ENCODE results near the gene GRP. TPM values are rescaled to one million over a fixed set of nuclear protein-coding genes. Genes with fewer than 3 reads are reported as not detected.

The GRP gene
- not detected in 2 replicates for total RNA-seq (2014; rRNA removed; shearing (Covaris generic))

GRCh38 chr18:59219672-59220163 lies at the start of gene GRP:
Gene GRP, plus strand, starts transcription at chr18:59220158. Its CDS starts 108 bp downstream, at chr18:59220266.
- no peak for DNase-seq (ENCODE audit: low spot score)

- no peak for DNase-seq (ENCODE audit: low spot score)
These were observed 47.2 kb upstream of the GRP start for GRCh38 chr18:59172664-59173249.

- no peak for DNase-seq (ENCODE audit: low spot score)
These were observed 42.5 kb upstream of the GRP start for GRCh38 chr18:59177485-59177884.

GRCh38 chr18:59180150-59180845 lies 39.7 kb upstream of the GRP start:
- peak; percentile 23 for DNase-seq (ENCODE audit: low spot score)

- DNase-seq (ENCODE audit: low spot score), result no peak
These were observed 37.3 kb upstream of the GRP start for GRCh38 chr18:59182673-59183072.

GRCh38 chr18:59189008-59189407 lies 30.9 kb upstream of the GRP start:
- DNase-seq (ENCODE audit: low spot score), result no peak

- no peak for DNase-seq (ENCODE audit: low spot score)
These were observed 30.2 kb upstream of the GRP start for GRCh38 chr18:59189746-59190145.

GRCh38 chr18:59196161-59196725 lies 23.7 kb upstream of the GRP start:
- no peak for DNase-seq (ENCODE audit: low spot score)

GRCh38 chr18:59197636-59198035 lies 22.3 kb upstream of the GRP start:
- no peak for DNase-seq (ENCODE audit: low spot score)

GRCh38 chr18:59198215-59198614 lies 21.7 kb upstream of the GRP start:
- no peak for DNase-seq (ENCODE audit: low spot score)

GRCh38 chr18:59200787-59201186 lies 19.2 kb upstream of the GRP start:
- no peak for DNase-seq (ENCODE audit: low spot score)

GRCh38 chr18:59202258-59202820 lies 17.6 kb upstream of the GRP start:
- no peak for DNase-seq (ENCODE audit: low spot score)

GRCh38 chr18:59207506-59207905 lies 12.5 kb upstream of the GRP start:
- DNase-seq (ENCODE audit: low spot score), result no peak

GRCh38 chr18:59208602-59209125 lies 11.3 kb upstream of the GRP start:
- no peak for DNase-seq (ENCODE audit: low spot score)

GRCh38 chr18:59210299-59210698 lies 9.7 kb upstream of the GRP start:
- no peak for DNase-seq (ENCODE audit: low spot score)

GRCh38 chr18:59211629-59212028 lies 8.3 kb upstream of the GRP start:
- DNase-seq (ENCODE audit: low spot score), result no peak

- no peak for DNase-seq (ENCODE audit: low spot score)
These were observed 1.9 kb upstream of the GRP start for GRCh38 chr18:59218018-59218417.

GRCh38 chr18:59220164-59220783 lies 316 bp downstream of the GRP start:
- no peak for DNase-seq (ENCODE audit: low spot score)

GRCh38 chr18:59220784-59221765 lies 1.1 kb downstream of the GRP start:
- no peak for DNase-seq (ENCODE audit: low spot score)

GRCh38 chr18:59222341-59222740 lies 2.4 kb downstream of the GRP start:
- no peak for DNase-seq (ENCODE audit: low spot score)

- no peak for DNase-seq (ENCODE audit: low spot score)
These were observed 8.4 kb downstream of the GRP start for GRCh38 chr18:59228351-59228750.
